Heart right ventricle (tissue), 16 donors: ENCODE data around the gene HCFC1R1. TPM values are rescaled to one million over a fixed set of nuclear protein-coding genes. Genes with fewer than 3 reads are reported as not detected.
"Not testable (repeated sequence)": the region's sequence is repeated elsewhere in the genome, so short reads cannot be mapped to it uniquely, and the experiment has no call there.

Experiments
- ATAC-seq, 8 donors: fragments of 200-7000 bp; cut with Tn5 transposase; one replicate each; pipeline ENCODE4 v1.9.1; 2020; ENCODE audit warnings: mild to moderate bottlenecking in 8 of 8, moderate library complexity in 8 of 8, moderate number of reproducible peaks in 1 of 8
- DNase-seq, 2 donors: peaks; one replicate each; pipeline ENCODE4 v3.0.0-alpha.2; 2020
- H3K27ac ChIP-seq, 10 donors: fragments of 200-600 bp; sonication (generic) in 2 of 10; one replicate each; pipeline versions ENCODE4 v1.5.0 to v1.8.0; 2020 to 2022; ENCODE audit warnings: mild to moderate bottlenecking in 3 of 10
- H3K27me3 ChIP-seq, 7 donors: fragments of 200-600 bp; one replicate each; pipeline ENCODE4 v1.8.0; 2021 to 2022; ENCODE audit warnings: mild to moderate bottlenecking in 2 of 7
- H3K36me3 ChIP-seq, 9 donors: fragments of 200-600 bp; sonication (generic) in 1 of 9; one replicate each; pipeline versions ENCODE4 v1.5.0 to v1.8.0; 2020 to 2022; ENCODE audit warnings: mild to moderate bottlenecking in 2 of 9
- H3K4me1 ChIP-seq, 9 donors: fragments of 200-600 bp; sonication (generic) in 1 of 9; one replicate each; pipeline versions ENCODE4 v1.5.0 to v1.8.0; 2020 to 2022; ENCODE audit warnings: mild to moderate bottlenecking in 4 of 9
- H3K4me3 ChIP-seq, 10 donors: fragments of 200-600 bp; sonication (generic) in 2 of 10; one replicate each; pipeline versions ENCODE4 v1.5.0 to v1.8.0; 2020 to 2022; ENCODE audit warnings: mild to moderate bottlenecking in 7 of 10, moderate library complexity in 2 of 10
- H3K9me3 ChIP-seq, 11 donors: fragments of 200-600 bp in 10 of 11; sonication (generic) in 2 of 11; one replicate each; pipeline versions ENCODE4 v1.5.0 to v1.8.0; 2013 to 2022; ENCODE audit warnings: mild to moderate bottlenecking in 2 of 11, control low read depth in 1 of 11, moderate library complexity in 1 of 11
- WGBS, 2 donors: extraction: QIAGEN DNeasy Blood & Tissue Kit; methylation state at CpG; one replicate each; pipeline ENCODE4 v1.1.7; 2013; ENCODE audit warnings: inconsistent platforms in 1 of 2; 5-methylcytosine and 5-hydroxymethylcytosine counted together
- intact Hi-C, 10 donors: fragments of 100-400 bp; cut with DNase I; formaldehyde crosslinking; loops; one replicate each; pipeline versions ENCODE4 v1.11.1 to v1.14.2; 2022
- polyA plus RNA-seq, 2 donors: library from polyadenylated mRNA; stranded (reverse); fragments of 200-250 nt; gene quantifications; one replicate each; pipeline ENCODE4 v1.2.3, GENCODE V29; 2013
- total RNA-seq, 10 donors: library from RNA; stranded (reverse); fragmentation: NEBNext Ultra II Directional in 3 of 10; extraction: Animal tissue kit (Norgen Biotek cat#: 25700) in 3 of 10; gene quantifications; one replicate each; pipeline versions ENCODE4 v1.2.1 to v1.2.4, GENCODE V29; 2021 to 2023
- TF ChIP-seq, protein P1 (sequence below), 9 donors: fragments of 200-600 bp; sonication (generic) in 2 of 9; IDR thresholded peaks; one replicate each; pipeline versions ENCODE4 v1.5.0 to v1.8.0; 2021 to 2022; ENCODE audit warnings: antibody characterized with exemption in 9 of 9, mild to moderate bottlenecking in 5 of 9, moderate library complexity in 1 of 9
- donor health status: Arrhythmogenic right ventricular cardiomyopathy.
- donor health status: ischemic (EF 13 %, LVEDD 7.1; RV severe dilation, severe dysfunction).
- donor health status: healthy with polysubstance abuse.
- donor health status: DM: no; HTN: yes; CAD: no.
- donor health status: DM: no; HTN: no; CAD: no.
- donor health status: ischemic (EF 25% LVEDD 6.9; RV normal size, moderate dysfunction).
- donor health status: ischemic (EF 25% LVEDD 5.7; RV mildly dilated, moderate dysfunction).
- donor health status: healthy.
- donor health status: DM: yes; HTN: yes; CAD: no.
- donor health status: Ischemic cardiomyopathy.
- donor health status: ischemic (EF 35%, LVEDD 5.7; RV mildly dilated, moderate dysfunction).
- donor health status: nonischemic (EF 11% LVEDD 7.7; RV severe dilation, severe dysfunction).
- donor health status: DM: yes; HTN: yes; CAD: no.
- donor health status: PGD.
- donor health status: ischemic (EF 29% LVEDD 5.4; RV normal size, mild dysfunction).
- donor health status: nonischemic (EF 23%, LVEDD 6.1; RV moderate dilation, normal function).

The HCFC1R1 gene
- total and polyA plus RNA-seq, 12 donors, result 41.8 to 370 (median 57.2) TPM

DNA sequence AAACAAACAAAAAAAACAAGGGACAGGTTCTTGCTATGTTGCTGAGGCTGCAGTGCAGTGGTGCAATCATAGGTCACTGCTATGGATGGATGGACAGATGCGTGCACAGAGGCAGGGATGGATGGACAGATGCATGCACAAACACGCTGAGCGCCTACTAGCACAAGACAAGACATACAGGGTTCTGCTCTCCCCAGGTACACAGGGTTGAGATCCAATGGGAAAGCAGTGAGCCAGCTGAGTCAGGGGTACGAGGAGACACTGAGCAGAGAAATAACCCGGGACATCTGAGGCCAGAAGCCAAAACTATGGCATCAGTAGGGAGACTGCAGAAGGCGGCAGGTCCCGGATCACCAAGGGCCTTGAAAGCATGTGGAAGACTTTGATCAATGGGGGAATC is 47.9 kb upstream of the HCFC1R1 start:
- Histone ChIP-seq H3K9me3 (no peaks in the 10 kb centered on the region), H3K36me3 (peaks cover 0 to 26% (median 0%) of the 10 kb centered on the region in 9 donors), H3K27me3 (no peaks in the 10 kb centered on the region), H3K4me1 (peaks cover 0 to 33% (median 9%) of the 10 kb centered on the region in 9 donors), H3K4me3 (no peak overlapping the region), H3K27ac (peak overlapping the region in 1 of 10 donors; percentile 20)
- intact Hi-C loops, result no loop called here
- TF ChIP-seq, protein P1, sequence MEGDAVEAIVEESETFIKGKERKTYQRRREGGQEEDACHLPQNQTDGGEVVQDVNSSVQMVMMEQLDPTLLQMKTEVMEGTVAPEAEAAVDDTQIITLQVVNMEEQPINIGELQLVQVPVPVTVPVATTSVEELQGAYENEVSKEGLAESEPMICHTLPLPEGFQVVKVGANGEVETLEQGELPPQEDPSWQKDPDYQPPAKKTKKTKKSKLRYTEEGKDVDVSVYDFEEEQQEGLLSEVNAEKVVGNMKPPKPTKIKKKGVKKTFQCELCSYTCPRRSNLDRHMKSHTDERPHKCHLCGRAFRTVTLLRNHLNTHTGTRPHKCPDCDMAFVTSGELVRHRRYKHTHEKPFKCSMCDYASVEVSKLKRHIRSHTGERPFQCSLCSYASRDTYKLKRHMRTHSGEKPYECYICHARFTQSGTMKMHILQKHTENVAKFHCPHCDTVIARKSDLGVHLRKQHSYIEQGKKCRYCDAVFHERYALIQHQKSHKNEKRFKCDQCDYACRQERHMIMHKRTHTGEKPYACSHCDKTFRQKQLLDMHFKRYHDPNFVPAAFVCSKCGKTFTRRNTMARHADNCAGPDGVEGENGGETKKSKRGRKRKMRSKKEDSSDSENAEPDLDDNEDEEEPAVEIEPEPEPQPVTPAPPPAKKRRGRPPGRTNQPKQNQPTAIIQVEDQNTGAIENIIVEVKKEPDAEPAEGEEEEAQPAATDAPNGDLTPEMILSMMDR (IDR thresholded peaks at IDR 0.05), result no peak
- ATAC-seq (no peak), DNase-seq (no peak)
- WGBS, 2 donors, result 86 to 90% methylated on average over 7 of the region's 7 CpGs

DNA sequence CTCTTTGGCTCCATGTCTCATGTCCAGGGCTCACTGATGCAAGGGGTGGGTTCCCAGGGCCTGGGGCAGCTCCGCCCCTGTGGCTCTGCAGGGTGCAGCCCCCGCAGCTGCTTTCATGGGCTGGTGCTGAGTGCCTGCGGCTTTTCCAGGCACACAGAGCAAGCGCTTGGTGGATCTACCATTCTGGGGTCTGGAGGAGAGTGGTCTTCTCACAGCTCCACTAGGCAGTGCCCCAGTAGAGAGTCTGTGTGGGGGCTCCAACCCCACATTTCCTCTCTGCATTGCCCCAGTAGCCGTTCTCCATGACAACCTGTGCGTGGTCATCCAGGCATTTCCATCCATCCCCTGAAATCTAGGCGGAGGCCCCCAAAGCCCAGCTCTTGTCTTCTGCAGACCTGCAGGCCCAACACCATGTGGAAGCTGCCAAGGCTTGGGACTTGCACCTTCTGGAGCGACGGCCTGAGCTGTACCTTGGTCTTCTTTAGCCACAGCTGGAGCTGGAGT is 46.9 kb upstream of the HCFC1R1 start:
- Histone ChIP-seq H3K27ac (peak overlapping the region in 1 of 10 donors; percentile 26), H3K9me3 (no peaks in the 10 kb centered on the region), H3K27me3 (no peaks in the 10 kb centered on the region), H3K36me3 (peaks cover 0 to 26% (median 0%) of the 10 kb centered on the region in 9 donors), H3K4me3 (no peak overlapping the region), H3K4me1 (peaks cover 0 to 32% (median 9%) of the 10 kb centered on the region in 9 donors)
- TF ChIP-seq, protein P1 (IDR thresholded peaks at IDR 0.05), result no peak
- DNase-seq, result no peak
- ATAC-seq, result no peak
- 87 to 90% methylated on average over 9 of the region's 9 CpGs for WGBS, 2 donors
- intact Hi-C loops, result no loop called here

DNA sequence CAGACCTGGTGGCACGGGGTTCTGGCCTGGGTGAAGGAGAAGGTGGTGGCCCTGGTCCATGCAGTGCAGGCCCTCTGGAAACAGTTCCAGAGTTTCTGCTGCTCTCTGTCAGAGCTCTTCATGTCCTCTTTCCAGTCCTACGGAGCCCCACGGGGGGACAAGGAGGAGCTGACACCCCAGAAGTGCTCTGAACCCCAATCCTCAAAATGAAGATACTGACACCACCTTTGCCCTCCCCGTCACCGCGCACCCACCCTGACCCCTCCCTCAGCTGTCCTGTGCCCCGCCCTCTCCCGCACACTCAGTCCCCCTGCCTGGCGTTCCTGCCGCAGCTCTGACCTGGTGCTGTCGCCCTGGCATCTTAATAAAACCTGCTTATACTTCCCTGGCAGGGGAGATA is 45.4 kb upstream of the HCFC1R1 start:
- H3K4me3 ChIP-seq, DNase-seq, H3K27ac ChIP-seq, ATAC-seq, H3K27me3 ChIP-seq, H3K9me3 ChIP-seq: not testable (repeated sequence)
- intact Hi-C loops, result loop anchor here in 1 of 10 donors (5.0 kb wide), 1 partner anchor 33 kb away; no protein-coding TSS in a partner anchor
- Histone ChIP-seq H3K36me3 (peaks cover 0 to 26% (median 0%) of the 10 kb centered on the region in 9 donors), H3K4me1 (peaks cover 3 to 34% (median 14%) of the 10 kb centered on the region in 9 donors)
- 87 to 89% methylated on average over 10 of the region's 11 CpGs for WGBS, 2 donors

DNA sequence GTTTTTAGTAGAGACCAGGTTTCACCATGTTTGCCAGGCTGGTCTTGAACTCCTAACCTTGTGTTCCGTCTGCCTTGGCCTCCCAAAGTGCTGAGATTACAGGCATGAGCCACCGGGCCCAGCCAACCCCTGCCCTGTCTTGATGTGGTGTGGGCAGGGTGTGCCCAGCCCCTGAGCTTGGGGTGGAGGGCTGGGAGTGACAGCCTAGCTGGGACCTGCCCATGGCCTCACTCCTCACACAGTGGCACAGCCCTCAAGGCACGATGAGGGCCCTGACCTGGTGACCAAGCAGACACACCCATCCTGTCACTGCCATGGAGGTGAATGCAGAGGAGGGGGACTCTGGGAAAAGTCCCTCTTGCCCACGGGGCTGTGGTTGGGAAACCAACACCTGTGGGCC is 44.7 kb upstream of the HCFC1R1 start:
- DNase-seq (no peak), ATAC-seq (no peak)
- Histone ChIP-seq H3K27ac (peak overlapping the region in 2 of 10 donors; percentile 75 to 84), H3K36me3 (peaks cover 0 to 26% (median 0%) of the 10 kb centered on the region in 9 donors), H3K4me3 (peak overlapping the region in 2 of 10 donors; percentile 66 to 71), H3K4me1 (peaks cover 3 to 34% (median 14%) of the 10 kb centered on the region in 9 donors), H3K9me3 (no peaks in the 10 kb centered on the region), H3K27me3 (no peaks in the 10 kb centered on the region)
- intact Hi-C loops, result loop anchor here in 1 of 10 donors (5.0 kb wide), 1 partner anchor 34 kb away; no protein-coding TSS in a partner anchor
- TF ChIP-seq, protein P1 (IDR thresholded peaks at IDR 0.05), result no peak
- 65 to 71% methylated on average over 4 of the region's 4 CpGs for WGBS, 2 donors

DNA sequence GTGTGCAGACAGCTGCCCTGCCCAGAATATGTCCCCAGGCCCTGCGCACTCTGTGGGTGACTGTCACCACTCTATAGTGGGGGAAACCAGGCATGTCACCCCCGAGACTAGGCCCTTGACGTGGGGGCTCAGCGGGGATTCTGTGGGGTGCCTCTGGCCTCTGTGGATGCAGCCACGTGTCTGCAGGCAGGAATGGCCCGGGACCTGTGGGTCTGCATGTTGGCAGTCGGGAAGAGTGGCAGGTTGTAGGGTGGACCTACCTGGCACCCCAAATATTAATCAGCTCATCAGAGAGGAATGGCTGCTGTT is 42.7 kb upstream of the HCFC1R1 start:
- peak overlapping the region in 9 of 10 donors; percentile 43 to 71 (median 65) for H3K4me3 ChIP-seq
- peak overlapping the region; percentile 81 to 94 (median 88) for H3K27ac ChIP-seq

More for the DNA sequence above, 42.7 kb upstream of the HCFC1R1 start:
- WGBS, 2 donors, result 42 to 76% methylated on average over 7 of the region's 7 CpGs
- Histone ChIP-seq H3K9me3 (no peaks in the 10 kb centered on the region), H3K36me3 (peaks cover 0 to 26% (median 0%) of the 10 kb centered on the region in 9 donors), H3K4me1 (peaks cover 3 to 40% (median 14%) of the 10 kb centered on the region in 9 donors), H3K27me3 (no peaks in the 10 kb centered on the region)
- no peak for DNase-seq
- intact Hi-C loops, result loop anchor here in 1 of 10 donors (5.0 kb wide), 1 partner anchor 36 kb away; no protein-coding TSS in a partner anchor
- ATAC-seq, result no peak
- TF ChIP-seq, protein P1 (IDR thresholded peaks at IDR 0.05), result no peak
